ENCODE data around the gene MYOD1.

MYOD1 gene

DNA sequence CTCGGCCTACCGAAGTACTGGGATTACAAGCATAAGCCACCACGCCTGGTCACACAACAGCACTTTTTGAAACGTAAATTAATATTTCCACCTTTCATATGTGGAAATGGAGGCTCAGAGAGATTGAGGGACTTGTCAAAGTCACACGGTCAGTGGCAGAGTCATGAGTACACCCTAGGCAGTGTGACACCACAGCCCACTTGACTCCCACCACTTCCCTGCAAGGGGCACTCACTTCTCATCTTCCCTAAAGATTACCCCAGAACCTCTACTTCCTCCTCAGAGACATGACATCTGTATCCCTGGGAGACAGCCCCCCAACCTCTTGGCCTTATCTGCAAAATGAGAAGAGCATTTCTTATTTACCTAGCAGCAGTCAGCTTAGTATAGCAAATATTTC, 16.5 kb upstream of the MYOD1 start:
- no peak for DNase-seq (ENCODE audit: low read depth)

DNA sequence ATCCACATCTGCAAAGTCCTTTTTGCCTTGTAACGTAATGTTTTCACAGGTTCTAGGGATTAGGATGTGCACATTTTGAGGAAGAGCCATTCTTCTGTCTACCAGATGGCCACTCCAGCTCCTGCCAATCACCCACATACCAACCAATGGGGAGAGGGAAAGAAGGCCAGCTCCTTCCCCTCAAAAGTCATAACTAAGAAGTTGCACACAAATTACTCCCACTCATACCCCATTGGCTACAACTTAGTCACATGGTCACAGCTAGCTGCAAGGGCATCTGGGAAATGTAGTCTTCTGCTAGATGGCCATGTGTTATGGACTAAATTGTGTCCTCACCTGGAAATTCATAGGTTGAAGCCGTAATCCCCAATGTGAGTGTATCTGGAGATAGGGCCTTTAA, 15.4 kb upstream of the MYOD1 start:
- peak; percentile 59 for DNase-seq (ENCODE audit: low read depth)

DNA sequence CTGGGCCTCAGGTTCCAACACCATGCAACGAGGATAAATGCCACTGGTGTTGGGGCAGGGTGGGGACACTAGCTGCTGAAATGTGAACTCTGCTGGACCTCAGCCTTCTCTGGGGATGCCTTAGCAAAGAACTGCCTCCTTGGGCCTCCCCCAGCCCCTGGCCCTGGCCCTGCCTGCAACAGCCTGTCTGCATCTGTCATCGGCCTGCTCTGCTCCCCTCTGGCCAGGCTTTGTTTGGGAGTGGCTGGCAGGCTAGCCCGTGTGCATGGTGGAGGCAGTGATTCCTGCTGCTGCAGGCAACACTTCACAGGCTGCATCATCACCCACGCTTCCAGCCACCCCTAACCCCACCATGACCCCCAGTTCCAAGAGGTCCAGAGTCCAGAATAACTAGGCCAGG, 11.5 kb upstream of the MYOD1 start:
- DNase-seq (ENCODE audit: low read depth), result no peak

DNA sequence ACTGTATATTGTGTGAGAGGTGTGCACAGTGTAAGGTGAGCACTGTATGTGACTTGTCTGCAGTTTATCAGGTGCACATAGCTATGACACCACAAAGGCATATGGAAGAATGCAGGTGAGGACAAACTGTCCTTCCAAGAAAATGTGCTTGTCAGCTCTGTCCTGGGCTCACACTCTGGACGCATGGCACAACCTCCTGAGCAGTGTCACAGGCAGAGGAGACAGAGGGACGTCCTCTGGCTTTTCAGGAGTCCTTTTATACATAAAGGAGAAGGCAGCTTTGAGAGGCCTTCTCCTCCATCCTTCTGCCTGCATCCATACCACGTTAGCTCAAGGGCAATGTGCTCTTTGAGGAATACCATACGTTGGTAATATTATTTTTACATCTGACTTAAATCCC, 7.5 kb upstream of the MYOD1 start:
- no peak for DNase-seq (ENCODE audit: low read depth)

DNA sequence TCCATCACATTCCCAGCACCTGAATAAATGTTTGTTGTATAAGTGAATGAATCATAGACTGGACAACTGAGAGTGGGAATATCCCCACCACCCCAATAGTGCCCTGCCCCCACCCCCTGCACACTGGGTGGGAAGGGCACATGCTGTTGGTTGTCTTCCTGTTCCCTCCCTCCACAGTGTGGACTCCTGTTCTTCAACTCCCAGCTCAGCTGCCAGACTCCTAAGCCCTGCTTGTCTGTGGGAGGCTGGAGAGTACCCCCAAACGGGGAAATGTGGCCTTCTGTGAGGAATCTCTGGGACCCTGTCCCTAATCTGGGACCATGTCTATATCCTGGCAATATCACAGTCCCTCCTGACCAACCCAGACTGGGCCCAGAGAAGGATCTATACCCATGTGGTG, 5.5 kb upstream of the MYOD1 start:
- no peak for DNase-seq (ENCODE audit: low read depth)

DNA sequence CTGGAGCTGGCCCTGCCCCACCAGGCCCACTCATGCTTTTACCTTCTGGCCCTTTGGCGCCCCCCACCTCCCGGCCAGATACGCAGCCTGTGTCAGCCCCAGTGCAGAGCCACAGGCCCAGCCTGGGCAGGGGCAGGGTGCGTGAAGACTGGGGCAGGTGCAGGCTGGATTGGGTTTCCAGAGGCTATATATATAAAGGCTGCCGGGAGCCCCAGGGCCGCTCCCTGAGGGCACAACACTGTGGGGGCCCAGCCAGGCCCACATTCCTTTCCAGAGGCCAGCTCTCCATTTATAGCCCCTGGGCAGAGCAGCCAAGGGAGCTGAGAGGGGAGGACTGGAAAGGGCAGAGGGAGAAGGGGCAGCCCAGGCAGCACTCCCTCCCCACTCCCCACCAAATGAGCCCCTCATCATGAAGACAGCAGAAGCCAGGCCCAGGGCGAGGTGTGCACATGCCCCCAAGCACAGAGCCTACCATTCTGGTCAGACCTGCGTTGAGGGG, 5.0 kb upstream of the MYOD1 start:
- DNase-seq (ENCODE audit: low read depth), result no peak

DNA sequence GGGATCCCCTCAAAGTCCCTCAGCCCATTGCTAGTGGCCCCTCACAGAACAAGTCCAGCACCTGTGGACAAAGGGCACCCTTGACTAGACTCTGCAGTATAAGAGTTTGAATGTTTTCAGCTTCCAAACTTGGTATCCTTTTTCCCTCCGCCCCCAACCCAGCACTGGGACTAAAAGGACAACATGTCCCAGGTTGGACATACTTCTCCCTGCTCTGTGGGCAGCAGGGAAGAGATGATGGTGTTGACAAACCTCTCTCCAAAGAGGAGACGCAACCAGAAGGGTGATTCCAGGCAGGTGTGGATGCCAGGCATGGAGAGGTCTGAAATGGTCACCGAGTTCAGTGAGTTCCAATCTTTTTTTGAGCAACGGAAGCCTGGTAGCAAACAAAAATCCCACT, 4.5 kb upstream of the MYOD1 start:
- no peak for DNase-seq (ENCODE audit: low read depth)

DNA sequence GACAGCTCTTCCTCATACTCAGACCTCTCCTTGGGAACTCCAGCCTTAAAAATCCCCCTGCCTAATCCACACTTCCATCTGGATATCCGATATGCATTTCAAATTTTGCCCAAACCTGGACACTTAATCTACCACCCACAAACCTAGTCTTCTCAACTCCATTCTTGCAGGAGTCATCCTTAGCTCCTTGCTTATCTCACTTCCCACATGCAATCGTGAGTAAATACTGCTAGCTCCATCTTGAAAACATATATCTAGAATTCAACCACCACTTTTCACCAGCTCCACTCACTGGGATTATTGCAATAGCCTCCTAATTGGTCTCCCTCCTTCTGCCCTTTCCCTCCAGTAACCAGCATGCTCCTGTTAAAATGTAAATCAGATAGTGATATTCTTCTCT, 2.6 kb upstream of the MYOD1 start:
- DNase-seq (ENCODE audit: low read depth), result no peak

DNA sequence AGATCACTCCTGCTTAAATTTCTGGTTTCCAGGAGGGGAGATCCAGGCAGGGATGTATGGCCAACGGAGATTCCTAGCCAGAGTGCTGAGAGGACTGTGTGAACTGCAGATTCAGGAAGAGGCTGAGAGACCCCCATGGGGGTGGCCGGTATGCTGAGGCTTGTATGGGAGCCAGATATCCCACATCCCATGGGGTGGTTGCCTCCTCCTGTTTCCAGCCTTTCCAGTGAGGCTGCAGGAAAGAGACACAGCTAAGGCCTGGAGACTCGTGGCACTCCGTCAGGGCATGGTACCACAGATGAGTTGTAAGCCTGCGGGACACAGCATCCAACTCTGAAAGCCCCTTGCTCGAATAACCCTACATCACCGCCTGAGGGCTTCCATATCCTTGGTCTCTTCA, 1.4 kb upstream of the MYOD1 start:
- no peak for DNase-seq (ENCODE audit: low read depth)

DNA sequence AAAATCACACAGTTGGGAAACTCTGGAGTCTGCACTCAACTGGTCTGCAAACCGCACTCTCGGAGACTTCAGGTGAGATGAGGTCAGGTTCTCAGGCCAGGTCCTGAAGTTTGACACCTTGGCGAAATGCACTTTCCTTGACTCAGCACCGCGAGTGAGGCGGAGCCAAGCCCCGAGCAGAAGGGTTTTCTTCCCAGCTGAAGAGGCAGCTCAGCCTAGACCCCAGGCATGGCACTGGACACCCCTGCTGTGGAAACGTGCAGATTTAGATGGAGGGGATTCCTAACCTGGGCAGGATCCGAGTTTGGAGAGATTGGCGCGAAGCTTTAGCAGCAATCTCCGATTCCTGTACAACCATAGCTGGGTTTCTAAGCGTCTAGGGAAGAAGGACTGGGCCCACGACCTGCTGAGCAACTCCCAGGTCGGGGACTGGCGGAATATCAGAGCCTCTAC, 835 bp upstream of the MYOD1 start:
- no peak for DNase-seq (ENCODE audit: low read depth)

DNA sequence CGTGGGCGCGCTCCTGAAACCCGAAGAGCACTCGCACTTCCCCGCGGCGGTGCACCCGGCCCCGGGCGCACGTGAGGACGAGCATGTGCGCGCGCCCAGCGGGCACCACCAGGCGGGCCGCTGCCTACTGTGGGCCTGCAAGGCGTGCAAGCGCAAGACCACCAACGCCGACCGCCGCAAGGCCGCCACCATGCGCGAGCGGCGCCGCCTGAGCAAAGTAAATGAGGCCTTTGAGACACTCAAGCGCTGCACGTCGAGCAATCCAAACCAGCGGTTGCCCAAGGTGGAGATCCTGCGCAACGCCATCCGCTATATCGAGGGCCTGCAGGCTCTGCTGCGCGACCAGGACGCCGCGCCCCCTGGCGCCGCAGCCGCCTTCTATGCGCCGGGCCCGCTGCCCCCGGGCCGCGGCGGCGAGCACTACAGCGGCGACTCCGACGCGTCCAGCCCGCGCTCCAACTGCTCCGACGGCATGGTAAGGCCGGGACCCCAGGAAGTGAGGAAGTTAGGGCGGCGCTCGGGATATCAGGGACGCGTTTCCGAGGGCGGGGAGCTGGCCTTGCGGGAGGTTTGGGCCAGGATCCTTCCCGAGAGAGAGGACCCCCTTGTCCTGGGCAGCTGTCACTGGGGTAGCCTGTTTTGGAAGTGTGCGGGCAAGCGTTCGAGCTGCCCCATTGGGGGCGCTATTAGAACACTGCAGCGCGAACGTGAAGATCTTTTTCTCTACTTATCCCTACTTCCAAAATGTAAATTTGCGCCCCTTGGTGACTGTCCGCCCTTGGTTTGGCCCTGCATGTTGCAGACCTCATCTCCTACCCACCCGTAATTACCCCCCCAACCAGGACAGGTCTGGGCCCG, 796 bp downstream of the MYOD1 start:
- DNase-seq (ENCODE audit: low read depth), result peak; percentile 22

DNA sequence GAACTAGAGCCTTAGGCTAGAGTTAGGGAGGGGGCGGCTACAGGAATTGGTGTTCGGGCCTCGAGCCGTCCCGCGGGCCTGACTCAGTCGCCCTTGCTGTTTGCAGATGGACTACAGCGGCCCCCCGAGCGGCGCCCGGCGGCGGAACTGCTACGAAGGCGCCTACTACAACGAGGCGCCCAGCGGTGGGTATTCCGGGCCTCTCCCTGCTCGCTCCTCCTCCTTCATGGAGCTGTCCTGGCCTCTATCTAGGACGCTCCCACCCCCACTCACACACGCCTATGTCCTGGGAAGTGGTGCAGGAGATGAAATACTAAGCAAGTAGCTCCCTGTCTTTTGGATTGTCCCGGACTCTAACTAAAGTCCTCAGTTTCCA, 1.4 kb downstream of the MYOD1 start:
- DNase-seq (ENCODE audit: low read depth), result peak; percentile 12

DNA sequence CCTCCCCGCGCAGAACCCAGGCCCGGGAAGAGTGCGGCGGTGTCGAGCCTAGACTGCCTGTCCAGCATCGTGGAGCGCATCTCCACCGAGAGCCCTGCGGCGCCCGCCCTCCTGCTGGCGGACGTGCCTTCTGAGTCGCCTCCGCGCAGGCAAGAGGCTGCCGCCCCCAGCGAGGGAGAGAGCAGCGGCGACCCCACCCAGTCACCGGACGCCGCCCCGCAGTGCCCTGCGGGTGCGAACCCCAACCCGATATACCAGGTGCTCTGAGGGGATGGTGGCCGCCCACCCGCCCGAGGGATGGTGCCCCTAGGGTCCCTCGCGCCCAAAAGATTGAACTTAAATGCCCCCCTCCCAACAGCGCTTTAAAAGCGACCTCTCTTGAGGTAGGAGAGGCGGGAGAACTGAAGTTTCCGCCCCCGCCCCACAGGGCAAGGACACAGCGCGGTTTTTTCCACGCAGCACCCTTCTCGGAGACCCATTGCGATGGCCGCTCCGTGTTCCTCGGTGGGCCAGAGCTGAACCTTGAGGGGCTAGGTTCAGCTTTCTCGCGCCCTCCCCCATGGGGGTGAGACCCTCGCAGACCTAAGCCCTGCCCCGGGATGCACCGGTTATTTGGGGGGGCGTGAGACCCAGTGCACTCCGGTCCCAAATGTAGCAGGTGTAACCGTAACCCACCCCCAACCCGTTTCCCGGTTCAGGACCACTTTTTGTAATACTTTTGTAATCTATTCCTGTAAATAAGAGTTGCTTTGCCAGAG, 2.0 kb downstream of the MYOD1 start:
- DNase-seq (ENCODE audit: low read depth), result peak; percentile 23

DNA sequence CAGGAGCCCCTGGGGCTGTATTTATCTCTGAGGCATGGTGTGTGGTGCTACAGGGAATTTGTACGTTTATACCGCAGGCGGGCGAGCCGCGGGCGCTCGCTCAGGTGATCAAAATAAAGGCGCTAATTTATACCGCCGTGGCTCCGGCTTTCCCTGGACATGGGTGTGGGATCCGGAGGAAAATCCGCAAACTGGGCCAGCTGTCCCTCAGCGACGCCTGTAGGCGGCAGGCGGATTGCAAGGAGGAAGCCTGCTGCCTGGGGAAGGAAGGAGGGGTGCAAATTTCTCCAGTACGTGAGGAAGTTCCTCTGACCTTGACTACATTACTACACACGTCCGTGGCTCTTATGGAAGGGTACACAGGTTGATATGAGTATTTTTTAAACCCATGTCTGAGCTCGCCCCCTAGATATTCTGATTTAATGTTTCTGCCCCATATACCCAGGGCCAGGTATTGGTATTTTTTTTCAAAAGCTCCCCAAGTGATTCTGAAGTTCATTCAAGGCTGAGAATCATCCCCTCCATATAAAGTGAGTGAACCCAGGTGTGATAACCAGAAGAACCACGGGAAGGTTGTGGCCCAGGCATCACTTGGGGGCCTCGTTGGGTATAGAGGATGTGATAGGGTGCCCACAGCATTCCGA, 2.8 kb downstream of the MYOD1 start:
- DNase-seq (ENCODE audit: low read depth), result peak; percentile 65

DNA sequence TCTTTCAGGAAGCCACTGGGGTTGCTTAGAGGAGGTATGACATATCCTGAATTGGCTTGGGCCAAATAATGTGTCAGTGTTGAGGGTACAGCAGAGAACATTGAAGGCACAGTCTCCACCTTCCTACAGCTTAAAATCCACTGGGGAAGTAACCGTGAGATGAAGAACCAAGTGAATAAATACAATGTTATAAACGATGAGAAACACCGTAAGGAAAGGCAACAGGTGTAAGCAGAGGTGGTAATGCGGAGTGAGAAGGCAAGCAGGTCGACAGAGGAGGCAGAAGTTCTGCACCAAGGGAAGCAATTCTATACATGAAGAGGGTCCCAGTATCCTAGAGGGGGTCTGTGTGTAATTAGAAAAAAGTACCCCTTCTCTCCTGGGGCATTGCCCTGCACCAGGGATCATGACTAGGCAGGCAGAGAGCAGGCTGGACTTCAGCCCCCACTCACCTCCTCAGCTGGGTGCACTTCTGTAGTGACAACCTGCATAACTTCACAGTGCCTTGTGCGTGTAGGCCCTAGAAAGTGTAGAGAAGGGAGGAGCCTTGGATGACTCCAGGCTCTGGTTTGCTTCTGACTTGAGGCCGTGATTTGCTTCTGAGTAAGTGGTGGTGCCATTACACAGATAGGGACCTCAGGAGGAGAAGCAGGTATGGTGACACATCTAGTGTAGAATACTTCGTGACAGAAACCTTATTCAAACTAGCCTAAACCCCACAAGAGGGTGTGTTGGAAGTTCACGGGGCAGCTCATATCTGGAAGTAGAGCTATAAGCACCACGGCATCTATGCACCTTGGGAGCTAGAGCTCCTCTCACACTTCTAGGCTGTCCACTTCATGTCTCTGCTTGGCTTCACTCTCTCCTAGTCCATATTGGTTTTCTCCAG, 4.9 kb downstream of the MYOD1 start:
- no peak for DNase-seq (ENCODE audit: low read depth)

DNA sequence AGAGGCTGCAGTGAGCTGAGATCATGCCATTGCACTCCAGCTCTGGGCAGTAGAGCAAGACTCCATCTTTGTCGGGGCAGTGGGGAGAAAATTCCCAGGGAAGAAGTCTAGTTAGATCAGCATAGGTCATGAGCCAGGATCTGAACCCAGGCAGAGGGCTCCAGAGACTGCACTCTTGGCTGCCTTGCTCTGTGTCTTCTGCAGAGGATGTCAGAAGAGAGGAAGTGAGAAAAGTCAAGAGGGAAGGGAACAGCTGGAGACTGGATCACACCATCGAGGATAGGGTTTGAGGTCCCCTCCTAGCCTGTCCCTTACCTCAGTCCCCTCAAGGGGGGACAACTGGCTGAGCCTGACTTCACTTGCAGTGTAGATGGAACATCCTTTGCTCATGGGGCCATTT, 5.8 kb downstream of the MYOD1 start:
- DNase-seq (ENCODE audit: low read depth), result no peak

DNA sequence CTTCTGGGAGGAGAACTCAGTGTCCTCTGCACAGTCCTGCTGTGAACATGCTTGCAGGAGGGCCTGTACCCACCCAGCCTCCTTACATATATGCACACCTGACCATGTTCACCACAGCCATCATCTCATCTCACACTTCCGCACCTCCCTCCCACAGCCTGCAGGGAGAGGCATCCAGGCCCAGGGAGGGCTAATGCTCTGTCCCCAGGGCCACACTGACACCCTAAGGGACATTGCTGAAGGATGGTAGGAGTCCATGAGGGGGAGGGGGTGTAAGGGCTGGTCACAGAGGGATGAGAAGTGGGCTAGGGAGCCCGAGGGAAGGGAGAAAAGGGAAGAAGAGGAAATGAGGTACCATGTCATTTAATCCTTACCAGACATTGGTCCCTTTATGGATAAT, 10.8 kb downstream of the MYOD1 start:
- DNase-seq (ENCODE audit: low read depth), result no peak

DNA sequence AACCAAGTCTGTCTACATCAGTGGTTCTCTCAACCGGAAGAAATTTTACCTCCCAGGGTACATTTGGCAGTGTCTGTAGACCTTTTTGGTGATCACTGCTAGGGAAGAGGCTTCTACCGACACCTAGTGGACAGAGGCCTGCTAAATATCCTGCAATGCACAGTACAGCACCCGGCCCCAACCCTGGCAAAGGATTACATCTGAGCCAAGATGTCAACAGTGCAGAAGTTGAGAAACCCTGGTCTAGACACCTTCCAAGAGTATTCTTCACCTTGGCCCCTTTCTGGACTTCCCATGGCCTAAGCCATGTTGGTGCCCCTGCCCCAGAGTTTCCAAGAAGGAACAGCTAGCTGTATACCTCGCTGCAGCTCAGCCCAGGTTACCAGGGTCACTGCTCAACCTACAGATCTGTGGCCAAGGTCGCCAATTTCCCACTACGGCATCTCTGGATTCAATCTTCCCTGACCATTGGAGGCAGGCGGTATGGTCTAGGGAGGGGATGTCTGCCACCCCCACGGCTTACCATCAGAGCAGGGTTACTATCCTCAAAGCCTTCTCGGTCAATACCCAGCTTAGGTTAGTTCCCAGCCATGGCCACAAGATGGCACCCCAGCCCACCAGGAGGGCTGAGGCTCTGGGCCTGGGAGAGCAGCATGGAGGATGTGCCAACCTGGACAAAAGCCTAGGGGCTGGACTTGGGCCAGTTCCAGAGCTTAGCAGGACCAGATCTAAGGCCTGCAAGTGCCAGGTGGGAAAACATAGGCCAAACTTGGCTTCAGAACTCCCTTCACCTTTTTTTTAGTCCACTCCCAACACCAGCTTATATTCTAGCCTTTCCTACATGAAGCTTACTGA, 11.5 kb downstream of the MYOD1 start:
- DNase-seq (ENCODE audit: low read depth), result peak; percentile 78

DNA sequence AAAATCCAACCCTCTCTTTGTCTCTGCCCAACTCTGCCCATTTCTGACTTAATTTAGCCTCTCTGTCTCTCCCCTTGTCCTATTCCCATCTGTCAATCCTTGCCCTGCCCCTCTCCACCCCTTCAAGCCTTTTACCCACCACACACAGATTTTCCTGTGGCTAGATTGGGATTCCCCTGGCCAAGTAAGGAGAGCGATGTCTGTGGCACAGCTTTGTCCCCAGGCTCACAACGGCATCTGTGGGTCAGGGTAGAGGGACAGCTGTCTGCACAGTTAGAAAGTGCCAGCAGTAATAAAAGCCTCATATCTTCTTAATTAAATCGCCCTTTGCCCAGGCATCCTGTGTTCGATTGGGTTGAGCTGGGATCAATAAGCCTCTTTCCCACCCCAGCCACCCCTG, 13.9 kb downstream of the MYOD1 start:
- no peak for DNase-seq (ENCODE audit: low read depth)

DNA sequence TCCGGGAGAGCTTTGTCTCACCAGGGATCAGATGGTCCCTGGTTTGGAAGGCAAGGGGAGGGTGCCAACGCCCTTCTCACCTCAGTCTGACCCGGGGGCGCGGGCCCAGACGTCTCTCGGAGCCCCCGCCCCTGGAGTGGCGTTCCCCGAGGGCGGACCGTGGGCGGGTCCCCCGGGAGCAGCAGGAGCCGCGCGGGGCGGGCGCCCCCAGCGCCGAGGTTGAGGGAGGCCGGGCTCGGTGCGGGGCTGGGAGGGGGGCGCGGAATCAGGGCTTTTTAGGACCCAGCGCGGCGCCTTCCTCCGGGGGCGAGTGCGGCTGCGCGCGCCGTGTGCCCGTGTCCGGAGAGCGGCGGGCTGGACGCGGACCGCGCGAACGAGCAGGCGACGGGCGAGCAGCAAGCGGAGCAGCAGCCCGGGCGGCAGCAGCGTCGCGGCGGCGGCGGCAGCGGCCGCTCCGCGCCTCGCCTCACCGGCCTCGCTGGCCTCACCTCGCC, 15.1 kb downstream of the MYOD1 start, which contains the start of gene KCNC1:
Gene KCNC1 (plus strand): TSS at position 364 of the 494 bp plus-strand sequence. CDS start 1,222 bp downstream, outside the sequence.
- peak; percentile 39 for DNase-seq (ENCODE audit: low read depth)

All from ELR (cell line).